DMS153 treated with DMSO at 0.1 percent for 48 hours (cell line): ENCODE results near the gene TAF11L13.

Experiments
- DNase-seq: peaks from one replicate; lab custom pipeline; 2025; ENCODE audit not compliant: unreplicated experiment; lab: John Stamatoyannopoulos, UW

Gene TAF11L13

DNA sequence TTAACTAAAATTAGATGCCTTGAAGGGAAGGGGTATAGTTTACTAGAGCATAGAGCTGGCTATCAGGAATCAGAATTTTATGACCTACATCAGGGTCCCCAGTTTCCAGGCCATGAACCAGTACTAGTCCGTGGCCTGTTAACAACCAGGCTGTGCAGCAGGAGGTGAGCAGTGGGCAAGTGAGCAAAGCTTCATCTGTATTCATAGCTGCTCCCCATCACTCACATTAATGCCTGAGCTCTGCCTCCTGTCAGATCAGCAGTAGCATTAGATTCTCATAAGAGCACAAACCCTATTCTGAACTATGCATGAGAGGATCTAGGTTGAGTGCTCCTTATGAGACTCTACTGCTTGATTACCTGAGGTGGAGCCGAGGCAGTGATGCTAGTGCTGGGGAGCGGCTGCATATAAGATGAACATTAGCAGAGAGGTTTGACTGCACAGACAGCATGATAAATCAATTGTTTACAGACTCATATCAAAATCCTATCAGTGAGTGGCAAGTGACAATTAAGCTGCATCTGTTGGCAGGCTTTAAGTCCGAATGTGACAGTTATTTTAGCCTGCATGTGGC lies 47.0 kb downstream of the TAF11L13 start:
- no peak for DNase-seq

DNA sequence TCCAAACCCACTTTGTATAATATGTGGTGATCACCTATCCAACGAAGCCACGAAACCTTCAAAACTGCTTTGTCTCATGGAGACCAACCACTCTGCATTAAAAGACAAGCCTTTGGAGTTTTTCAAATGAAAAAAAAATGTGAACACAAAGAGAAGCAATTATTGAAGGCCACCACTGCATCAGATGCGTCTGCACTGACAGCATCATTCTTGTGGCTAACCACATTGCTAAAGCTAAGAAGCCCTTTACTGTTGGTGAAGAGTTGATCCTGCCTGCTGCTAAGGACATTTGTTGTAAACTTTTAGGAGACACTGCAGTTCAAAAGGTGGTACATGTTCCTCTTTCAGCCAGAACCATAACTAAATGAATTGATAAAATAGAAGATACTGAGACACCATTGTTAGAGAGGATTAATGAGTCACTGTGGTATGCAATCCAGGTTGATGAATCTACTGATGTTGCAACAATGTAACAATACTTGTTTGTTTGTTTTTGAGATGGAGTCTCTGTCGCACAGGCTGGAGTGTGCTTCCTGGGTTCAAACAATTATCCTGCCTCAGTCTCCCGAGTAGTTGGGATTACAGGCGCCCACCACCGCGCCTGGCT lies 47.8 kb downstream of the TAF11L13 start:
- DNase-seq, result no peak

DNA sequence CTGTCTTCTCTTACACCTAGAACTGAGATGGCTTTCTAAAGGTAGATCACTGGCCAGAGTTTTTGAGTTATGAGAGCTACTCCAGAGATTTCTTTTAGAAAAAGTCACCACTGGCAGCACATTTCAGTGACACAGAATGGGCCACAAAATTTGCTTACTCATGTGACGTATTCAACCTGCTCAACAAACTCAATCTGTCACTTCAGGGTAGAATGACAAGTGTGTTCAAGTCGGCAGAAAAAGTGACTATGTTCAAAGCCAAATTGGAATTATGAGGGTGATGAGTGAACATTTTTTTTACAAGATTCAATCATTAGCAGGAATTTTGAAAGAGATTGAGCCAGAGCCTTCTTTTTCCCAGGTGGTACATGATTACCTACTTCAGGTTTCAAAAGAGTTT lies 48.8 kb downstream of the TAF11L13 start:
- no peak for DNase-seq
